H1 (cell line): ENCODE results near the gene MT2A. TPM values are rescaled to one million over a fixed set of nuclear protein-coding genes. Genes with fewer than 3 reads are reported as not detected.

Experiments
- CTCF ChIA-PET: fragments of 300-600 bp; sonication (Branson Sonifier 250); formaldehyde crosslinking; loops from one replicate; lab custom pipeline; 2021; ENCODE audit not compliant: partially characterized antibody; lab: Charles Lee
- POLR2A ChIA-PET: fragments of 300-600 bp; sonication (Branson Sonifier 250); formaldehyde crosslinking; loops from one replicate; lab custom pipeline; 2021; ENCODE audit warnings: inconsistent platforms; ENCODE audit not compliant: partially characterized antibody; lab: Charles Lee
- DNase-seq, 2 experiments: peaks; one replicate each; pipeline versions ENCODE4 v3.0.0 to v3.0.0-alpha.2; 2010 to 2022; ENCODE audit warnings: low spot score in 2 of 2, low read depth in 1 of 2, mixed read lengths in 1 of 2
- FAIRE-seq: peaks from 2 replicates; lab custom pipeline; 2011; peaks lifted over from hg19 to GRCh38; lab: Jason Lieb, UNC
- H2AFZ ChIP-seq: 2 replicates; pipeline ENCODE4 v1.8.1; 2012; ENCODE audit warnings: low read length, inconsistent platforms
- H2AK5ac ChIP-seq: 2 replicates; pipeline ENCODE4 v1.6.1; 2013; ENCODE audit warnings: low read depth, low read length
- H2BK120ac ChIP-seq: replicated peaks from 2 replicates; pipeline ENCODE3; 2013; ENCODE audit warnings: low read depth, low read length, inconsistent platforms
- H2BK12ac ChIP-seq: 2 replicates; pipeline ENCODE4 v1.6.1; 2013; ENCODE audit warnings: low read depth, low read length
- H2BK15ac ChIP-seq: 2 replicates; pipeline ENCODE4 v1.6.1; 2013; ENCODE audit warnings: low read length
- H2BK20ac ChIP-seq: 2 replicates; pipeline ENCODE4 v1.6.1; 2013; ENCODE audit warnings: low read length
- H2BK5ac ChIP-seq: 2 replicates; pipeline ENCODE4 v1.6.1; 2013; ENCODE audit warnings: low read depth, low read length
- H3K14ac ChIP-seq: 2 replicates; pipeline ENCODE4 v1.6.1; 2013; ENCODE audit warnings: inconsistent platforms; ENCODE audit not compliant: insufficient read length
- H3K18ac ChIP-seq: 2 replicates; pipeline ENCODE4 v1.6.1; 2013; ENCODE audit warnings: low read length; ENCODE audit errors: extremely low read depth
- H3K23ac ChIP-seq: 2 replicates; pipeline ENCODE4 v1.6.1; 2013; ENCODE audit warnings: inconsistent platforms; ENCODE audit not compliant: insufficient read length
- H3K23me2 ChIP-seq: 2 replicates; pipeline ENCODE4 v1.6.1; 2013; ENCODE audit warnings: low read depth, low read length
- H3K27ac ChIP-seq: 2 replicates; pipeline ENCODE4 v1.6.1; 2011; ENCODE audit warnings: low read depth, low read length, inconsistent platforms
- H3K27me3 ChIP-seq, 4 experiments: replicated peaks in 1 of 4; 1 replicate in 1 of 4; 2 replicates in 3 of 4; pipeline versions ENCODE4 v1.6.1 to v1.8.1; 2011 to 2013; ENCODE audit warnings: low read length in 3 of 4, mild to moderate bottlenecking in 3 of 4, inconsistent platforms in 2 of 4, mixed read lengths in 2 of 4, moderate library complexity in 1 of 4; ENCODE audit not compliant: control insufficient read depth in 3 of 4, insufficient read depth in 3 of 4; ENCODE audit errors: extremely low read depth in 1 of 4
- H3K36me3 ChIP-seq, 4 experiments: 2 replicates each; pipeline versions ENCODE4 v1.6.1 to v1.8.1; 2011 to 2013; ENCODE audit warnings: mild to moderate bottlenecking in 4 of 4, low read length in 3 of 4, moderate library complexity in 2 of 4, control low read depth in 1 of 4, inconsistent platforms in 1 of 4; ENCODE audit not compliant: insufficient read depth in 4 of 4, control insufficient read depth in 2 of 4
- H3K4ac ChIP-seq: replicated peaks from 2 replicates; pipeline ENCODE3; 2013; ENCODE audit warnings: low read length, low read depth, mixed read lengths, inconsistent platforms; ENCODE audit not compliant: insufficient read length
- H3K4me1 ChIP-seq, 4 experiments: replicated peaks in 1 of 4; 1 replicate in 1 of 4; 2 replicates in 3 of 4; pipeline versions ENCODE4 v1.6.1 to v1.8.1; 2011 to 2013; ENCODE audit warnings: low read length in 3 of 4, inconsistent platforms in 2 of 4, mixed read lengths in 1 of 4; ENCODE audit not compliant: insufficient read depth in 4 of 4, control insufficient read depth in 3 of 4
- H3K4me2 ChIP-seq, 2 experiments: 2 replicates each; pipeline versions ENCODE4 v1.6.1 to v1.8.1; 2011 to 2013; ENCODE audit warnings: low read depth in 2 of 2, low read length in 2 of 2, control low read depth in 1 of 2, inconsistent platforms in 1 of 2, mild to moderate bottlenecking in 1 of 2; ENCODE audit not compliant: insufficient read depth in 1 of 2
- H3K4me3 ChIP-seq, 4 experiments: fragments of 200-600, 300-600 bp in 1 of 4; sonication (generic), shearing (Covaris generic), sonication (Bioruptor Twin) in 1 of 4; 2 replicates each; pipeline versions ENCODE4 v1.5.1 to v1.8.1; 2011 to 2016; ENCODE audit warnings: low read length in 4 of 4, low read depth in 3 of 4, control low read depth in 2 of 4, inconsistent platforms in 2 of 4, mild to moderate bottlenecking in 2 of 4, mixed read lengths in 1 of 4, moderate library complexity in 1 of 4; ENCODE audit not compliant: insufficient read depth in 2 of 4; ENCODE audit errors: extremely low read depth in 1 of 4
- H3K56ac ChIP-seq: replicated peaks from 2 replicates; pipeline ENCODE3; 2013; ENCODE audit warnings: low read depth, mild to moderate bottlenecking, mixed read lengths, low read length, inconsistent platforms; ENCODE audit not compliant: insufficient read length
- H3K79me1 ChIP-seq: 2 replicates; pipeline ENCODE4 v1.6.1; 2013; ENCODE audit warnings: low read depth, low read length, control low read depth
- H3K79me2 ChIP-seq, 2 experiments: 2 replicates each; pipeline versions ENCODE4 v1.6.1 to v1.8.1; 2012 to 2013; ENCODE audit warnings: low read length in 2 of 2, mild to moderate bottlenecking in 2 of 2, inconsistent platforms in 1 of 2; ENCODE audit not compliant: insufficient read depth in 2 of 2, control insufficient read depth in 1 of 2
- H3K9ac ChIP-seq, 4 experiments: replicated peaks in 1 of 4; 1 replicate in 1 of 4; 2 replicates in 3 of 4; pipeline versions ENCODE4 v1.6.1 to v1.8.1; 2011 to 2013; ENCODE audit warnings: low read depth in 3 of 4, low read length in 3 of 4, control low read depth in 2 of 4, mild to moderate bottlenecking in 2 of 4, moderate library complexity in 2 of 4, inconsistent platforms in 1 of 4; ENCODE audit errors: extremely low read depth in 1 of 4
- H3K9me3 ChIP-seq, 2 experiments: 2 replicates each; pipeline versions ENCODE4 v1.6.1 to v1.8.1; 2012 to 2013; ENCODE audit warnings: mild to moderate bottlenecking in 2 of 2, moderate library complexity in 2 of 2, control low read depth in 1 of 2, inconsistent platforms in 1 of 2, low read depth in 1 of 2, low read length in 1 of 2, mixed read lengths in 1 of 2; ENCODE audit not compliant: insufficient read depth in 2 of 2
- H4K20me1 ChIP-seq, 2 experiments: replicated peaks in 1 of 2; 2 replicates each; pipeline versions ENCODE3 to v1.8.1; 2011 to 2013; ENCODE audit warnings: inconsistent platforms in 2 of 2, low read length in 2 of 2, mild to moderate bottlenecking in 1 of 2; ENCODE audit not compliant: insufficient read depth in 2 of 2, control insufficient read depth in 1 of 2
- H4K5ac ChIP-seq: 2 replicates; pipeline ENCODE4 v1.6.1; 2013; ENCODE audit warnings: low read length, low read depth, mixed read lengths, inconsistent platforms; ENCODE audit not compliant: insufficient read length
- H4K8ac ChIP-seq: 2 replicates; pipeline ENCODE4 v1.8.0; 2013; ENCODE audit warnings: mild to moderate bottlenecking, moderate library complexity, low read length, inconsistent platforms; ENCODE audit not compliant: insufficient read depth; ENCODE audit errors: extremely low read depth
- H4K91ac ChIP-seq: replicated peaks from 2 replicates; pipeline ENCODE3; 2013; ENCODE audit warnings: low read length, mixed read lengths, inconsistent platforms; ENCODE audit not compliant: insufficient read length
- ATF2 ChIP-seq: IDR thresholded peaks from 2 replicates; pipeline ENCODE4 v1.6.1; 2012; ENCODE audit warnings: low read length, inconsistent platforms
- BACH1 ChIP-seq: IDR thresholded peaks from 2 replicates; pipeline ENCODE4 v1.6.1; 2012; ENCODE audit warnings: low read length, improper control_type of control experiment
- CBX5 ChIP-seq: fragments of 300-800, 300-1000 bp; sonication (generic); IDR thresholded peaks from 2 replicates; pipeline ENCODE4 v1.7.1; 2016; ENCODE audit warnings: antibody characterized with exemption, low read length, low read depth
- CTBP2 ChIP-seq: IDR thresholded peaks from 2 replicates; pipeline ENCODE4 v1.7.0; 2011; ENCODE audit warnings: borderline replicate concordance, mild to moderate bottlenecking, moderate library complexity, mixed read lengths, low read length; ENCODE audit not compliant: insufficient read depth, insufficient read length
- EGR1 ChIP-seq: IDR thresholded peaks from 2 replicates; pipeline ENCODE4 v1.6.1; 2011; ENCODE audit warnings: low read depth, low read length, borderline replicate concordance
- EZH2 ChIP-seq: fragments of 200-600 bp; sonication (generic); IDR thresholded peaks from 2 replicates; pipeline ENCODE4 v1.7.1; 2012; ENCODE audit warnings: low read depth, mild to moderate bottlenecking, moderate library complexity, low read length, inconsistent platforms; ENCODE audit not compliant: severe bottlenecking
- GABPA ChIP-seq: IDR thresholded peaks from 2 replicates; pipeline ENCODE4 v1.6.1; 2011; ENCODE audit warnings: mild to moderate bottlenecking, low read length, moderate library complexity, borderline replicate concordance; ENCODE audit not compliant: insufficient read depth
- JUND ChIP-seq: IDR thresholded peaks from 2 replicates; pipeline ENCODE4 v1.6.1; 2011; ENCODE audit warnings: mild to moderate bottlenecking, improper control_type of control experiment, low read length
- NANOG ChIP-seq: IDR thresholded peaks from 2 replicates; pipeline ENCODE4 v1.6.1; 2011; ENCODE audit warnings: low read length, low read depth, mild to moderate bottlenecking, inconsistent platforms; ENCODE audit not compliant: insufficient read depth, poor library complexity, severe bottlenecking
- POLR2AphosphoS5 ChIP-seq: IDR thresholded peaks from 2 replicates; pipeline ENCODE4 v1.6.1; 2011; ENCODE audit warnings: low read depth, low read length
- SRF ChIP-seq: IDR thresholded peaks from 2 replicates; pipeline ENCODE4 v1.6.1; 2011; ENCODE audit warnings: mild to moderate bottlenecking, low read depth, low read length, moderate library complexity
- WGBS, 2 experiments: shearing (Covaris generic) in 1 of 2; methylation state at CpG; one replicate each; pipeline versions ENCODE4 v1.1.6 to v1.1.7; 2013 to 2015; ENCODE audit warnings: low lambda C conversion rate in 2 of 2, mixed read lengths in 2 of 2, inconsistent platforms in 1 of 2, low coverage in 1 of 2, missing lambda C conversion rate in 1 of 2; ENCODE audit not compliant: insufficient replicate concordance in 2 of 2, insufficient coverage in 1 of 2, insufficient read length in 1 of 2; ENCODE audit errors: extremely low coverage in 1 of 2, missing lambda C conversion rate in 1 of 2; 5-methylcytosine and 5-hydroxymethylcytosine counted together
- polyA plus RNA-seq, 7 experiments: library from polyadenylated mRNA; depleted of rRNA in 3 of 7; stranded (reverse) in 5 of 7; unstranded in 2 of 7; fragments of >200 nt in 5 of 7; fragments of 200-250 nt in 2 of 7; gene quantifications; 1 replicate in 5 of 7; 2 replicates in 1 of 7; 4 replicates in 1 of 7; pipeline versions ENCODE4 v1.2.1 to v1.2.3, GENCODE V29; 2011 to 2013; ENCODE audit warnings: missing spikeins in 2 of 7, mixed read lengths in 2 of 7
- total RNA-seq: library from RNA; stranded (reverse); fragmentation: NEBNext Ultra II Directional; extraction: Animal tissue kit (Norgen Biotek cat#: 25700); gene quantifications from 2 replicates; pipeline ENCODE4 v1.2.1, GENCODE V29; 2021

The MT2A gene
- total and polyA plus RNA-seq, 2 of the 8 experiments (the other 6 are each of a cell fraction or from before 2014, with no cell fraction given): 9.5 to 30.1 TPM

- no peaks in the 10 kb centered on the region for H3K79me1 ChIP-seq
- H3K14ac ChIP-seq: no peak overlapping the region
- no peak overlapping the region for H3K4me2 ChIP-seq
- no peaks in the 10 kb centered on the region for H3K9me3 ChIP-seq
- H3K4me3 ChIP-seq: no peak overlapping the region
- H3K4ac ChIP-seq: no peak overlapping the region
- no peak overlapping the region for H2AFZ ChIP-seq
- H3K36me3 ChIP-seq: no peaks in the 10 kb centered on the region
- no peak overlapping the region for H2BK12ac ChIP-seq
- no peak overlapping the region for H3K56ac ChIP-seq
- H3K23ac ChIP-seq: no peak overlapping the region
- no peak overlapping the region for H2BK120ac ChIP-seq
- FAIRE-seq (no peak), DNase-seq (no peak)
- POLR2A ChIA-PET: interaction anchor here (1.4 kb wide), 1 partner anchor 82 kb away, joined by 3 read pairs; no protein-coding TSS in a partner anchor
- no peak overlapping the region for H4K8ac ChIP-seq
- H2AK5ac ChIP-seq: no peak overlapping the region
- H3K23me2 ChIP-seq: peaks cover 8% of the 10 kb centered on the region; the same call in 1 of the 2 replicates
- WGBS, 2 experiments: 79% methylated on average over 6 of the region's 6 CpGs; no CpG with 5 or more reads in 1 of the 2 experiments
- H3K27me3 ChIP-seq: peaks cover 17 to 34% (median 30%) of the 10 kb centered on the region in 4 experiments
- H2BK20ac ChIP-seq: no peak overlapping the region
- no peak overlapping the region for H3K18ac ChIP-seq
- peaks cover 0 to 13% (median 4%) of the 10 kb centered on the region in 4 experiments; a peak in 5 of 7 replicates for H3K4me1 ChIP-seq
- H3K27ac ChIP-seq: no peak overlapping the region
- CTCF ChIA-PET: interaction anchor here (3.3 kb wide), 1 partner anchor 11 kb away, joined by 25 read pairs; no protein-coding TSS in a partner anchor
- no peak overlapping the region for H2BK5ac ChIP-seq
- H3K9ac ChIP-seq: no peak overlapping the region
- H4K91ac ChIP-seq: no peak overlapping the region
- no peak overlapping the region for H4K5ac ChIP-seq
- peaks cover 2 to 4% of the 10 kb centered on the region in 2 experiments for H4K20me1 ChIP-seq
- H2BK15ac ChIP-seq: no peak overlapping the region
- no peaks in the 10 kb centered on the region for H3K79me2 ChIP-seq
- TF ChIP-seq EGR1 (no peak), SRF (no peak), JUND (no peak), ATF2 (no peak), NANOG (no peak), GABPA (no peak), EZH2 (no peak), CBX5 (no peak), BACH1 (no peak), CTBP2 (no peak), POLR2AphosphoS5 (no peak)
Observed at GRCh38 chr16:56593573-56594291, 14.7 kb upstream of the MT2A start.
